Psoas muscle (tissue), 8 donors: ENCODE data around the gene BST2. TPM values are rescaled to one million over a fixed set of nuclear protein-coding genes. Genes with fewer than 3 reads are reported as not detected.

Source experiments
- ATAC-seq, 4 donors: fragments of 200-7000 bp; cut with Tn5 transposase; one replicate each; pipeline ENCODE4 v1.9.1; 2020; ENCODE audit warnings: moderate library complexity in 3 of 4, mild to moderate bottlenecking in 2 of 4
- DNase-seq, 2 donors: peaks; one replicate each; pipeline ENCODE4 v3.0.0-alpha.2; 2020
- H3K27ac ChIP-seq: fragments of 200-600 bp; one replicate; pipeline ENCODE4 v1.8.0; 2022
- H3K27me3 ChIP-seq, 3 donors: fragments of 200-600 bp in 1 of 3; one replicate each; pipeline versions ENCODE4 v1.6.1 to v1.8.0; 2013 to 2022; ENCODE audit warnings: low read length in 2 of 3, mild to moderate bottlenecking in 2 of 3, moderate library complexity in 1 of 3; ENCODE audit not compliant: insufficient read depth in 3 of 3
- H3K36me3 ChIP-seq, 2 donors: fragments of 200-600 bp in 1 of 2; one replicate each; pipeline versions ENCODE4 v1.6.1 to v1.8.0; 2013 to 2022; ENCODE audit warnings: low read depth in 1 of 2, mild to moderate bottlenecking in 1 of 2, moderate library complexity in 1 of 2; ENCODE audit not compliant: insufficient read depth in 1 of 2
- H3K4me1 ChIP-seq: fragments of 200-600 bp; one replicate; pipeline ENCODE4 v1.8.0; 2022
- H3K4me3 ChIP-seq: fragments of 200-600 bp; one replicate; pipeline ENCODE4 v1.8.0; 2022; ENCODE audit warnings: mild to moderate bottlenecking
- H3K9me3 ChIP-seq: fragments of 200-600 bp; one replicate; pipeline ENCODE4 v1.8.0; 2022
- CTCF ChIP-seq: fragments of 200-600 bp; IDR thresholded peaks from one replicate; pipeline ENCODE4 v1.8.0; 2022; ENCODE audit warnings: antibody characterized with exemption
- WGBS, 3 donors: extraction: QIAGEN DNeasy Blood & Tissue Kit; methylation state at CpG; one replicate each; pipeline versions ENCODE4 v1.1.6 to v1.1.7; 2013; 5-methylcytosine and 5-hydroxymethylcytosine counted together
- intact Hi-C, 2 donors: fragments of 100-400 bp; cut with DNase I; formaldehyde crosslinking; loops; one replicate each; pipeline versions ENCODE4 v1.11.0 to v1.14.2; 2022
- polyA plus RNA-seq, 3 donors: library from polyadenylated mRNA; stranded (reverse); fragments of 200-250 nt; gene quantifications; one replicate each; pipeline ENCODE4 v1.2.3, GENCODE V29; 2013
- total RNA-seq, 4 donors: library from RNA; stranded (reverse); fragmentation: NEBNext Ultra II Directional in 2 of 4; extraction: Animal tissue kit (Norgen Biotek cat#: 25700) in 2 of 4; gene quantifications; one replicate each; pipeline versions ENCODE4 v1.2.1 to v1.2.4, GENCODE V29; 2021 to 2023
- donor health status: healthy with polysubstance abuse.
- donor health status: DM: no; HTN: no; CAD: no; lungs with moderate emphysema.
- donor health status: Bipolar disorder and iron deficiency.
- donor health status: healthy.
- donor health status: DM: yes; HTN: yes; CAD: no.
- donor health status: DM: no; HTN: no; CAD: no.
- donor health status: DM: no; HTN: no; CAD: no.
- donor health status: DM: yes; HTN: yes; CAD: no.

BST2 gene
- total and polyA plus RNA-seq, 7 donors = 18.3 to 47.7 (median 34.4) TPM

- ATAC-seq (no peak), DNase-seq (no peak)
- Histone ChIP-seq H3K4me3 (no peak overlapping the region), H3K4me1 (no peaks in the 10 kb centered on the region), H3K36me3 (no peaks in the 10 kb centered on the region), H3K27ac (no peak overlapping the region), H3K9me3 (no peaks in the 10 kb centered on the region), H3K27me3 (no peaks in the 10 kb centered on the region)
- intact Hi-C loops = no loop called here
- 79% methylated on average over 6 of the region's 6 CpGs for WGBS, 3 donors
- TF ChIP-seq CTCF = no peak
These were observed 45.3 kb downstream of the BST2 start for GRCh38 chr19:17359905-17360800.

- Histone ChIP-seq H3K36me3 (no peaks in the 10 kb centered on the region), H3K4me1 (no peaks in the 10 kb centered on the region), H3K27ac (peak overlapping the region; percentile 46), H3K27me3 (no peaks in the 10 kb centered on the region), H3K4me3 (no peak overlapping the region), H3K9me3 (no peaks in the 10 kb centered on the region)
- no peak for TF ChIP-seq CTCF
- peak in 1 of 2 donors; percentile 43 for DNase-seq
- ATAC-seq = peak in 3 of 4 donors; percentile 43 to 73 (median 70)
- intact Hi-C loops = no loop called here
- 55 to 59% (median 56%) methylated on average over 7 of the region's 7 CpGs for WGBS, 3 donors
These were observed 47.0 kb downstream of the BST2 start for GRCh38 chr19:17358395-17358794.

- no peaks in the 10 kb centered on the region for H3K36me3 ChIP-seq
- TF ChIP-seq CTCF = no peak
- ATAC-seq (peak in 1 of 4 donors; percentile 42), DNase-seq (no peak)
- 57 to 65% (median 57%) methylated on average over 10 to 11 of the region's 11 CpGs for WGBS, 3 donors
- no peaks in the 10 kb centered on the region for H3K4me1 ChIP-seq
- no peak overlapping the region for H3K4me3 ChIP-seq
- no peaks in the 10 kb centered on the region for H3K9me3 ChIP-seq
- intact Hi-C loops = no loop called here
- peak overlapping the region; percentile 46 for H3K27ac ChIP-seq
- no peaks in the 10 kb centered on the region for H3K27me3 ChIP-seq
These were observed 47.7 kb downstream of the BST2 start for GRCh38 chr19:17357724-17358123.

DNA sequence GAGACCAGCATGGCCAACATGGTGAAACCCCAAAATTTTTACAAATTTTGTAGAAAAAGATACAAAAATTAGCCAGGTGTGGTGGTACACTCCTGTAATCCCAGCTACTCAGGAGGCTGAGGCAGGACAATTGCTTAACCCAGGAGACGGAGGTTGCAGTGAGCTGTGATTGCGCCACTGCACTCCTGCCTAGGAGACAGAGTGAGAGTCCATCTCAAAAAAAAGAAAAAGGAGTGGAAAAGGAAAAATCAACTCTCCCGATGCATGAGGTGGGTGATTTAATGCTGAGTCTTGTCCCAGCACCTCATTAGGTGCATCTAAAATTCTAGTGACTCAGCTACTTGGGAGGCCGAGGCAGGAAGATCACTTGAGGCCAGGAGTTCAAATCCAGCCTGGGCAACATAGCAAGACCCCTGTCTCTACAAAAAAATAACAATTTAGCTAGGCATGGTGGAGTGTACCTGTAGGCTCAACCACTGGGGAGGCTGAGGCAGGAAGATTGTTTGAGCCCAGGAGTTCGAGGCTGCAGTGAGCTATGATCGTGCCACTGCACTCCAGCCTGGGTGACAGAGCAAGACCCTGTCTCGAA is 48.3 kb downstream of the BST2 start:
- no peak for TF ChIP-seq CTCF
- DNase-seq (no peak), ATAC-seq (no peak)
- H3K27me3 ChIP-seq = no peaks in the 10 kb centered on the region
- no peaks in the 10 kb centered on the region for H3K36me3 ChIP-seq
- peak overlapping the region; percentile 46 for H3K27ac ChIP-seq
- H3K4me3 ChIP-seq = no peak overlapping the region
- intact Hi-C loops = no loop called here
- no peaks in the 10 kb centered on the region for H3K9me3 ChIP-seq
- WGBS, 3 donors = 80 to 87% (median 87%) methylated on average over 7 of the region's 7 CpGs
- no peaks in the 10 kb centered on the region for H3K4me1 ChIP-seq
